ENCODE measurements around the gene MATR3.
A peak's percentile ranks its signal among the peaks of the same experiment; 100 is the strongest.

The MATR3 gene

DNA sequence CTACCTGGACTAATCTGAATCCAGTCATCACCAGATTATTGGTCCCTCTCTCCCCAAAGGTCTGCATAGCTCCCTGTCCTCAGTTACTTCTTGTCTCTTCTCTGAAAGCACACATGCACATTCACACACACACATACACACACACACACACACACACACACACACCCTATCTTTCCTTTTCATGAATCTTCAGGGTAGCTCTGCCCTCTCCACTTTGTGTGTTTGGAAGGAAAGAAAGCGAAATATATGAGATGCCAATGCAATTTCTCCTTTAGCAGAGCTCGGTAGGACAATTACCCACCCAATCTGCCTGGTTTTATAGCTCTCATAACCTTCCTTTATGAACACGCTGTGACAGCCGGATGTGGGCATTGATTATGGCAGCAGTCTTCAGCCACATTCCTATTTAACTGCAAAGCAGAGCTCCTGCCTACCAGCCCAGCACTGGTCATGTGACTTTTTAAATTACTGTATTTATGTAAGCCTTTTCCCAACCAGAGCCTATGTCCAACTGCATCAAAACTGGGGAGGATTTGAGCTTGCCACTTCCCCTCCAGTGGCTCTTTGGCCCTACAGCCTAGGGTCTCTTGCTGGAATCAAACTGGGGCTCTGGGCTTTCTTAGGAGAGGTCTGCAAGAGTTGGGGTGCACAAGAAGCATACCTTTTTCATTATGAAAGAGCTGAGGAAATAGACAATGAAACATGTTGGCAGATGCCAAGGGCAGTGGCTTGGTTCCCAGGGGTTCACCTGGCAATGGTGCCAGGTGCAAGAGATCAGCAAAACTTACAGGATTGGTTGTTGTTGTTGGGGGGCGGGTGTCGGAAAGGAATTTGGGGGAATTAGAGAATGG lies 20.8 kb upstream of the MATR3 start:
- no peak for DNase-seq

DNA sequence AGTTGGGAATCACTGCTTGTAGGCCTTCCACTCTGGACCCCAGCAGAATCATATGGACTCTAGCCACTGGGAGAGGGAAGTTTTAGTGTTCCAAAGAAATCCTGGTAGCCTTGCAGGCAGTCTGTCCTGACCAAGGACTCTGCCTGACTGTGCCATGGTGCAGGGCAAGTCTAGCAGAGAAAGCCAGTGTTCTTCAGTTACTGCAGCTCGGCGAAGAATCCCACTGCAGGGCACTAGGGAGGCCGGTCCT lies 20.3 kb upstream of the MATR3 start:
- DNase-seq = no peak

GRCh38 chr5:139273572-139274289 lies 19.8 kb upstream of the MATR3 start:
- peak; percentile 68 for DNase-seq

GRCh38 chr5:139275536-139275935 lies 18.0 kb upstream of the MATR3 start:
- no peak for DNase-seq

DNA sequence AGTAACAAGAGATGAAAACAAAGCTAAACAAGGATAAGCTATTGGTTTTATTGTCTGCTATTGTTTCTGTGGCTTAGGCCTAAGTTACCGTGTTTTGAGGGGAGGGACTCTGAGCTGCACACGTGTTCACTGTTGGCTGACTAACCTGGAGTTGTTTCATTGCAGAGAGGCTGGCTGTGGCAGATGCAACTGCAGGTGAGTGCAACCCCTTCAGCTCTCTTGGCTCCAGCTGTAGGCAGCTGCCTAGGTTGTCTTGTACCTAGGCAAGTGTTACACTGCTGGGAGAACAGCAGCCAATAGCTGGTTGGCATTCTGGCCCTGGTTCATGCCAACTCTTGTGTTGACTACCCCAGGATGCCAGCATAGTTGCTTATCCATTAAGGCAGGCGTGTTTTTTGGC lies 17.6 kb upstream of the MATR3 start:
- no peak for DNase-seq

DNA sequence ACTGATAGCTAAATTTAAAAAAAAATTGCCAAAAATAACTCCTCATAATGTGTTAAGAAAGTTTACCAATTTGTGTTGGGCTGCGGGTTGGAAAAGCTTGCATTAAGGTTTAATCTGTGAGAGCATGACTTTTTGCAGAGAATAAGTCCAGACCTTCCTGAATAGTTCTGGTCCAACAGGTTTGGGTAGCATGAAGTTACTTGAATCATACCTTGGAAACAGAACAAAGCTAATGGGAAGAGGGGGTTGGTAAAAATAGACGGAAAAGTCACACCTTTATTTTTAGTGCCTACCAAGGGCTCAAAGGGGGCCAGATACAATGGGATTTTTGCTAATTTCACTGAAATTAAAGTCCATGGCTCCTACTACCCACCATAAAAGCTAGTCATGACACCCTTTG lies 17.1 kb upstream of the MATR3 start:
- DNase-seq = no peak

GRCh38 chr5:139277171-139277570 lies 16.4 kb upstream of the MATR3 start:
- no peak for DNase-seq

GRCh38 chr5:139278540-139279274 lies 14.8 kb upstream of the MATR3 start:
- DNase-seq = no peak

DNA sequence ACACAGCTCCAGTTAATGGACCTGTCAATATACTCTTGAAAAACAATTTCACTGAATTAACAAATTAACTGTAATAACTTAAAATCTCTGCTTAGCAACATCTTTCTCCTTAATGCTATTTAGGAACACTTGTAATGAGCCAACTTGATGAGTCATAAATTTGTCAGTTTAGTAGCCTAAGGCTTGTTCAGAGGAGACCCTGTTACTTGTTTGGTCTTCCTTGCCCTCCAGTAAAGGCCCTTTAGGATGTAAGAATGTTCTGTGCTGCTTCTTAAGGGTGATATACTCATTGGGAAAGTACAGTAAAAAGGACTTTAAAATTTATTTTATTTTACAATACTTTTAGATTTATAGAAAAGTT lies 11.4 kb upstream of the MATR3 start:
- DNase-seq = no peak

- DNase-seq = no peak
These were observed 10.0 kb upstream of the MATR3 start for GRCh38 chr5:139283252-139284166.

DNA sequence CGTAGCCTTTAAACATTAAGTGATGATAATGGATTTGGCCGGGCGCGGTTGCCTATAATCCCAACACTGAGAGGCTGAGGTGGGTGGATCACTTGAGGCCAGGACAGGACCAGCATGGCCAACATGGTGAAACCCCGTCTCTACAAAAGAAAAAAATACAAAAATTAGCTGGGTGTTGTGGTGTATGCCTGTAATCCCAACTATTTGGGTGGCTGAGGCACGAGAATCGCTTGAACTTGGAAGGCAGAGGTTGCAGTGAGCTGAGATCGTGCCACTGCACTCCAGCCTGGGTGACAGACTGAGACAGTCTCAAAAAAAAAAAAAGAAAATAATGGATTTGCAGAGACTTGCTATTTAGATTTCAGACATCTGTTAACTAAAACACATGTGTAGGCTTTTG lies 9.2 kb upstream of the MATR3 start:
- DNase-seq = no peak

GRCh38 chr5:139285651-139286392 lies 7.7 kb upstream of the MATR3 start:
- DNase-seq = no peak

- no peak for DNase-seq
These were observed 5.5 kb upstream of the MATR3 start for GRCh38 chr5:139287890-139288635.

GRCh38 chr5:139291051-139291450 lies 2.5 kb upstream of the MATR3 start:
- DNase-seq = no peak

DNA sequence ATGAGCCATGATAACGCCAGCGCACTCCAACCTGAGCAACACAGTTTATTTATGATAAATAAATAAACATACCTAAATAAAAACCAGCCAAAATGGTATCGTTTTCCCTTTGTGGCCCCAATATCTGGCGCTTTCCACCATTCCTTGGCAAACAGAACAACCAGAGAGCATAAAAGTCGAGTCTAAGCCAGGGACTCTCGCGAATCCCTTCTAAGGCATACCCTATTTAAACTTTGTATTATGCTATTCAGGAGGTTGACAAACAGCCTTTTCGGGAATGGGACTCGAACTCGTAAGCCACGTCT lies 386 bp upstream of the MATR3 start:
- no peak for DNase-seq

GRCh38 chr5:139294374-139295165 lies 1.0 kb downstream of the MATR3 start:
- peak; percentile 79 for DNase-seq

GRCh38 chr5:139295346-139296057 lies 2.0 kb downstream of the MATR3 start:
- DNase-seq = no peak

DNA sequence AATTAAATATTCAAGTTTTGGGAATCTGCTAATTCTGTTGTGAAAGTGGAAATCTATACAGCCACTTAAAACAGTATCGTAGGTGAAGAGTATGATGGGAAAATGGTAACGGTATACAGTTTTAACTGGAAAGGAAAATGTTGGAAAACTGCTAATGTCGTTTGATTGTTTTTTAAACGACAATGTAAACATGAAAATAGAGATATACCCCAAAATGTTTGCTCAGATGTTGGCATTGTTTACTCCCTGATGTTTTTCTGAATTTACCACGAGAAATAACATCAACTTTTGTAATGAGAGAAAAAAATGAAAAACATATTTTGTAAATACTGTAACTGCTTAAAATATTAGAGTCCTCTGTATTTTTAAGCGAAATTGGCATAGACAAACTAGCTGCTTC lies 2.7 kb downstream of the MATR3 start:
- no peak for DNase-seq

DNA sequence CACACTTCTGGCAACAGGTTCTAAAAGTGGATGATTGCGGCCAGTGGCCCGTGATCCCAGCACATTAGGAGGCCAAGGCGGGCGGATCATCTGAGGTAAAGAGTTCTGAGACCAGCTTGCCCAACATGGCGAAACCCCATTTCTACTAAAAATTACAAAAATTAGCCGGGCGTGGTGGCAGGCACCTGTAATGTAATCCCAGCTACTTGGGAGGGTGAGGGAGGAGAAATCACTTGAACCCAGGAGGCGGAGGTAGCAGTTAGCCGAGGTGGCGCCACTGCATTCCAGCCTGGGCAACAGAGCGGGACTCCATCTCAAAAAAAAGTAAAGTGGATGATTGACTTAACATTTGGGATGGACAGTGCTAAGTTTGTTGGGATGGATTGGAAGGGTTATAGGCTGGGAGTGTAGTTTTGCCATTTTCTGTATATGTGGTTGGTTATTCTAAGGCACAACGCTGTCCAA lies 3.4 kb downstream of the MATR3 start:
- DNase-seq = no peak
